Body of pancreas (tissue), 4 donors: ENCODE measurements around the gene IGSF3. TPM values are rescaled to one million over a fixed set of nuclear protein-coding genes. Genes with fewer than 3 reads are reported as not detected.
"Not testable (repeated sequence)": the region's sequence is repeated elsewhere in the genome, so short reads cannot be mapped to it uniquely, and the experiment has no call there.

Source experiments
- ATAC-seq: fragments of 150-250 bp; one replicate; pipeline ENCODE4 v1.9.1; 2016
- DNase-seq, 4 donors: peaks; one replicate each; pipeline ENCODE4 v3.0.0-alpha.2; 2019
- H3K27ac ChIP-seq, 4 donors: fragments of 200-600 bp; sonication (generic); 1 replicate in 3 of 4; 2 replicates in 1 of 4; pipeline versions ENCODE4 v1.5.1 to v1.6.1; 2016 to 2019; ENCODE audit warnings: mild to moderate bottlenecking in 1 of 4, mixed read lengths in 1 of 4, moderate library complexity in 1 of 4
- H3K27me3 ChIP-seq, 2 donors: fragments of 200-600 bp; sonication (generic); one replicate each; pipeline ENCODE4 v1.6.0; 2016; ENCODE audit warnings: mild to moderate bottlenecking in 1 of 2
- H3K36me3 ChIP-seq, 2 donors: fragments of 200-600 bp; sonication (generic); replicated peaks in 1 of 2; 2 replicates each; pipeline ENCODE4 v1.5.1; 2016; ENCODE audit warnings: low read depth in 2 of 2; ENCODE audit not compliant: insufficient read depth in 1 of 2
- H3K4me1 ChIP-seq: fragments of 200-600 bp; sonication (generic); one replicate; pipeline ENCODE4 v1.6.0; 2016
- H3K4me3 ChIP-seq, 2 donors: fragments of 200-600 bp; sonication (generic); 1 replicate in 1 of 2; 2 replicates in 1 of 2; pipeline ENCODE4 v1.5.1; 2016 to 2019
- H3K9me3 ChIP-seq, 3 donors: fragments of 200-600 bp; sonication (generic); 1 replicate in 2 of 3; 2 replicates in 1 of 3; pipeline ENCODE4 v1.5.1; 2016
- CTCF ChIP-seq, 7 experiments: fragments of 450-650 bp in 4 of 7; fragments of 200-600 bp in 3 of 7; sonication (generic) in 3 of 7; IDR thresholded peaks; one replicate each; pipeline ENCODE4 v1.5.1; 2016 to 2019; ENCODE audit warnings: antibody characterized with exemption in 7 of 7
- POLR2A ChIP-seq, 3 donors: fragments of 450-650 bp; IDR thresholded peaks; one replicate each; pipeline ENCODE4 v1.6.1; 2016; ENCODE audit warnings: antibody characterized with exemption in 3 of 3, mild to moderate bottlenecking in 2 of 3
- WGBS, 2 donors: methylation state at CpG; one replicate each; pipeline ENCODE4 v1.1.5; 2017; 5-methylcytosine and 5-hydroxymethylcytosine counted together
- intact Hi-C: fragments of 100-400 bp; cut with DNase I; formaldehyde crosslinking; loops from one replicate; pipeline ENCODE4 v1.15.1; 2023
- total RNA-seq, 2 donors: library from RNA; depleted of rRNA; stranded (reverse); fragments of >200 nt; gene quantifications; one replicate each; pipeline ENCODE4 v1.1.0, GENCODE V29; 2016

IGSF3 gene
- total RNA-seq, 2 donors from 2014 or later, result 4.6 to 5.2 TPM

GRCh38 chr1:116631554-116631953, 36.0 kb downstream of the IGSF3 start:
- intact Hi-C loops, H3K27ac ChIP-seq, H3K9me3 ChIP-seq, H3K36me3 ChIP-seq, H3K27me3 ChIP-seq, H3K4me3 ChIP-seq, DNase-seq, ATAC-seq: not testable (repeated sequence)
- peaks cover 19% of the 10 kb centered on the region for H3K4me1 ChIP-seq
- 9 to 12% methylated on average over 2 of the region's 2 CpGs for WGBS, 2 donors

- 76 to 88% methylated on average over 2 of the region's 2 CpGs for WGBS, 2 donors
Measured at GRCh38 chr1:116630057-116630456, 37.5 kb downstream of the IGSF3 start.

DNA sequence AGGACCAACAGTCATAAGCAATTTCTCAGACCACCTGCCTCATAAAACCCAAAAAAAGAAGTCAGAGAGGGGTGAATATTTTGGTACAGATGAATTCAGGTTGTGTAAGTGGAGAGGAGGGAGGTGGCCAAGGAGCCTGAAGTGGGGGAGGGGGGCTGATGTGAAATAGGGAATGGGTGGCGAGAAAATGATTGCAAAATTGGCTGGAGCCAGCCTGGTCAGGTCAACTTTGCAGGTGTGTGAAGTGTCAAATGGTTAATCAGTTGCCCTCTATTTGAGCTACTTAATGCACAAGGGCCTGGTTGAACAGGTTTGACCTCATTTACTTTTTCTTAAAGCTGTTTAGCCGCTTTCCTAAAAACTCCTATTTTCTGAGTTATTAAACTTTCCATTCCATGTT, 38.1 kb downstream of the IGSF3 start:
- H3K4me1 ChIP-seq, result peaks cover 27% of the 10 kb centered on the region
- intact Hi-C loops, H3K9me3 ChIP-seq, H3K27me3 ChIP-seq, H3K36me3 ChIP-seq, H3K4me3 ChIP-seq, ATAC-seq, H3K27ac ChIP-seq, DNase-seq: not testable (repeated sequence)
- WGBS, 2 donors, result 52 to 54% methylated on average over 2 of the region's 2 CpGs

More at GRCh38 chr1:116630057-116630456, 37.5 kb downstream of the IGSF3 start:
- H3K9me3 ChIP-seq, DNase-seq, H3K36me3 ChIP-seq, intact Hi-C loops, H3K27ac ChIP-seq, H3K4me3 ChIP-seq, ATAC-seq, H3K27me3 ChIP-seq: not testable (repeated sequence)
- peaks cover 22% of the 10 kb centered on the region for H3K4me1 ChIP-seq

GRCh38 chr1:116628448-116628847, 39.1 kb downstream of the IGSF3 start:
- no peak overlapping the region for H3K27ac ChIP-seq
- TF ChIP-seq CTCF (IDR thresholded peaks at IDR 0.05) (no peak), POLR2A (IDR thresholded peaks at IDR 0.05) (no peak)
- no peak for DNase-seq
- H3K4me1 ChIP-seq, result peaks cover 27% of the 10 kb centered on the region
- intact Hi-C loops, result no loop called here
- no peaks in the 10 kb centered on the region for H3K9me3 ChIP-seq
- H3K36me3 ChIP-seq, result no peaks in the 10 kb centered on the region
- H3K4me3 ChIP-seq, result no peak overlapping the region
- no peak for ATAC-seq
- no peaks in the 10 kb centered on the region for H3K27me3 ChIP-seq
- WGBS, 2 donors, result 88 to 91% methylated on average over 4 of the region's 4 CpGs

DNA sequence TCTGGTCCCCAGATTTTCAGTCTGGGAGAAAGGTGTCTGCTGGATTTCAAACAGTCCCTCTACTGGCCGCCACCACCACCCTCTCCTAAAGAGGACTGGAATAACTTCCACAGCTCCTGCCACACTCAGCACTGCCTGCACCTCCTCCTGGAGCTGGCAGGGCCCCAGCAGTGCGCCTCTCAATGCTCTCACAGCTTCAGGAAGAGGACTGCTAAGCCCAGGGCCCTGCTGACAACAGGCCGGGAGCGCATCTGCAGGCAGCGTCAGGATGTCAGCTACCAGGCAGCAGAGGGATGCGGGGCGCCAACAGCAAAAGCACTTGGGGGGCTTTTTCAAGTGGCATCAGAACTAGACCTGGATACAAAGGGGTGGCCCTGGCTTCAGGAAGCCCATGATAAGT, 40.2 kb downstream of the IGSF3 start:
- H3K27me3 ChIP-seq, intact Hi-C loops, H3K4me3 ChIP-seq, H3K36me3 ChIP-seq, H3K27ac ChIP-seq, ATAC-seq, H3K9me3 ChIP-seq: not testable (repeated sequence)
- 91 to 93% methylated on average over 3 to 7 of the region's 7 CpGs for WGBS, 2 donors
- peak in 2 of 4 donors; percentile 22 to 31 for DNase-seq
- peaks cover 37% of the 10 kb centered on the region for H3K4me1 ChIP-seq

- peaks cover 33% of the 10 kb centered on the region for H3K4me1 ChIP-seq
- H3K9me3 ChIP-seq, H3K4me3 ChIP-seq, DNase-seq, H3K27ac ChIP-seq, ATAC-seq, intact Hi-C loops, H3K36me3 ChIP-seq, H3K27me3 ChIP-seq: not testable (repeated sequence)
- 56 to 63% methylated on average over 7 of the region's 7 CpGs for WGBS, 2 donors
Measured at GRCh38 chr1:116626915-116627314, 40.6 kb downstream of the IGSF3 start.

- H3K27ac ChIP-seq, H3K4me3 ChIP-seq, ATAC-seq, H3K27me3 ChIP-seq, DNase-seq, H3K36me3 ChIP-seq, intact Hi-C loops, H3K9me3 ChIP-seq: not testable (repeated sequence)
- WGBS, 2 donors, result 57 to 67% methylated on average over 5 of the region's 5 CpGs
- H3K4me1 ChIP-seq, result peaks cover 26% of the 10 kb centered on the region
Measured at GRCh38 chr1:116625155-116625554, 42.4 kb downstream of the IGSF3 start.

DNA sequence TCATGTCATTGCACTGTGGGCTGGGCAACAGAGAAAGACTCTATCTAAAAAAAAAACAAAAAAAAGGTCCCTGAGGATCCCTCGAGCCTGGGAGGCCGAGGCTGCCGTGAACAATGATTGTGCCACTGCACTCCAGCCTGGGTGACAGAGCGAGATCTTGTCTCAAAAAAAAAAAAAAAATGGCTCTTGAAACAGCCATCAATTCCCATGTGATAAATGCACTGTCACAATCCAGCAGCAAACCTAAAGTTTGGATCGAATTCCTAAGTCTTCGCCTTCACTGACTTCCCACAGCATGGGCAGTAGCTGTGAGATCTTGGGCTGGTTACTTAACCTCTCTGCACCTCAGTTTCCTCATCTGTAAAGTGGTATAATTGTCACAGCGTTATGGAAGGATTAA, 43.5 kb downstream of the IGSF3 start:
- ATAC-seq (no peak), DNase-seq (no peak)
- Histone ChIP-seq H3K27me3 (no peaks in the 10 kb centered on the region), H3K4me1 (peaks cover 18% of the 10 kb centered on the region), H3K9me3 (no peaks in the 10 kb centered on the region), H3K36me3 (no peaks in the 10 kb centered on the region), H3K4me3 (no peak overlapping the region), H3K27ac (no peak overlapping the region)
- no peak for TF ChIP-seq POLR2A (IDR thresholded peaks at IDR 0.05)
- TF ChIP-seq CTCF (IDR thresholded peaks at IDR 0.05), result no peak
- intact Hi-C loops, result no loop called here
- 85 to 93% methylated on average over 7 of the region's 7 CpGs for WGBS, 2 donors

- H3K4me1 ChIP-seq, result peaks cover 18% of the 10 kb centered on the region
- H3K9me3 ChIP-seq, H3K27me3 ChIP-seq, ATAC-seq, H3K4me3 ChIP-seq, H3K27ac ChIP-seq, H3K36me3 ChIP-seq, intact Hi-C loops, DNase-seq: not testable (repeated sequence)
- 51 to 60% methylated on average over 2 of the region's 2 CpGs for WGBS, 2 donors
Measured at GRCh38 chr1:116622496-116622895, 45.0 kb downstream of the IGSF3 start.

- H3K27ac ChIP-seq, intact Hi-C loops, H3K36me3 ChIP-seq, H3K9me3 ChIP-seq, ATAC-seq, H3K4me3 ChIP-seq, DNase-seq, H3K27me3 ChIP-seq: not testable (repeated sequence)
- H3K4me1 ChIP-seq, result peaks cover 18% of the 10 kb centered on the region
- WGBS, 2 donors, result 94 to 97% methylated on average over 2 of the region's 2 CpGs
Measured at GRCh38 chr1:116621756-116622155, 45.8 kb downstream of the IGSF3 start.
